HepG2 (cell line): Measurements from ENCODE around the gene NUBP1. TPM values are rescaled to one million over a fixed set of nuclear protein-coding genes. Genes with fewer than 3 reads are reported as not detected.
A peak's percentile ranks its signal among the peaks of the same experiment; 100 is the strongest.

ENCODE experiments used
- BCL6 ChIP-seq: IDR thresholded peaks from 2 replicates; pipeline ENCODE4 v1.6.1; 2016; ENCODE audit warnings: missing genetic modification reagents, missing compliant biosample characterization
- FOXA3 ChIP-seq: IDR thresholded peaks from 2 replicates; pipeline ENCODE4 v1.6.1; 2016; ENCODE audit warnings: missing genetic modification reagents, missing compliant biosample characterization
- MATR3 ChIP-seq: sonication (generic); formaldehyde crosslinking; IDR thresholded peaks from 2 replicates; pipeline ENCODE4 v1.4.0; 2020; ENCODE audit warnings: missing genetic modification reagents
- NFKB2 ChIP-seq: sonication (generic); formaldehyde crosslinking; IDR thresholded peaks from 2 replicates; pipeline ENCODE4 v1.4.0; 2020; ENCODE audit warnings: missing genetic modification reagents, borderline replicate concordance
- PHF21A ChIP-seq: sonication (generic); formaldehyde crosslinking; IDR thresholded peaks from 2 replicates; pipeline ENCODE4 v1.5.0; 2020; ENCODE audit warnings: mild to moderate bottlenecking, missing genetic modification reagents
- PRDM10 ChIP-seq: sonication (generic); formaldehyde crosslinking; IDR thresholded peaks from 2 replicates; pipeline ENCODE4 v1.4.0; 2020; ENCODE audit warnings: low read depth, missing genetic modification reagents
- PRDM15 ChIP-seq: sonication (generic); formaldehyde crosslinking; IDR thresholded peaks from 2 replicates; pipeline ENCODE4 v1.4.0; 2020; ENCODE audit warnings: missing genetic modification reagents
- RBM22 ChIP-seq: fragments of 200-400 bp; formaldehyde crosslinking; optimal IDR thresholded peaks from 2 replicates; pipeline ENCODE3; 2017; ENCODE audit warnings: mild to moderate bottlenecking, low read length, moderate library complexity
- SRSF4 ChIP-seq: fragments of 200-400 bp; formaldehyde crosslinking; IDR thresholded peaks from one replicate; pipeline ENCODE4 v1.6.1; 2018; ENCODE audit warnings: mild to moderate bottlenecking, low read depth, low read length, moderate library complexity; ENCODE audit not compliant: poor library complexity, severe bottlenecking
- STAT5B ChIP-seq: sonication (generic); formaldehyde crosslinking; IDR thresholded peaks from 2 replicates; pipeline ENCODE4 v1.4.0; 2020; ENCODE audit warnings: missing genetic modification reagents
- YEATS2 ChIP-seq: sonication (generic); formaldehyde crosslinking; IDR thresholded peaks from 2 replicates; pipeline ENCODE4 v1.4.0; 2020; ENCODE audit warnings: missing genetic modification reagents, borderline replicate concordance
- ZBTB34 ChIP-seq: sonication (generic); formaldehyde crosslinking; IDR thresholded peaks from 2 replicates; pipeline ENCODE4 v1.8.0; 2022; ENCODE audit warnings: mild to moderate bottlenecking, missing genetic modification reagents
- ZNF263 ChIP-seq: sonication (generic); formaldehyde crosslinking; IDR thresholded peaks from 2 replicates; pipeline ENCODE4 v1.4.0; 2020; ENCODE audit warnings: missing genetic modification reagents
- ZNF678 ChIP-seq: sonication (generic); formaldehyde crosslinking; IDR thresholded peaks from 2 replicates; pipeline ENCODE4 v1.4.0; 2020; ENCODE audit warnings: mild to moderate bottlenecking, missing genetic modification reagents
- ZNF780A ChIP-seq: sonication (generic); formaldehyde crosslinking; IDR thresholded peaks from 2 replicates; pipeline ENCODE4 v1.8.0; 2022; ENCODE audit warnings: mild to moderate bottlenecking, missing genetic modification reagents, moderate library complexity
- ZSCAN20 ChIP-seq: sonication (generic); formaldehyde crosslinking; IDR thresholded peaks from 2 replicates; pipeline ENCODE4 v1.4.0; 2020; ENCODE audit warnings: missing genetic modification reagents, mild to moderate bottlenecking, borderline replicate concordance
- polyA plus RNA-seq, 8 experiments: library from polyadenylated mRNA; depleted of rRNA in 3 of 8; stranded (reverse) in 7 of 8; unstranded in 1 of 8; fragments of >200 nt; fragmentation: Illumina TruSeq in 4 of 8; extraction: Trizol in 4 of 8; gene quantifications; 2 replicates each; pipeline versions ENCODE4 v1.2.1 to v1.2.3, GENCODE V29; 2011 to 2016; ENCODE audit warnings: low read depth in 4 of 8, missing spikeins in 1 of 8, mixed read lengths in 1 of 8; ENCODE audit not compliant: insufficient read depth in 1 of 8
- total RNA-seq, 5 experiments: library from RNA; depleted of rRNA; stranded (reverse); fragments of >200 nt; fragmentation: Illumina TruSeq; extraction: Trizol; gene quantifications; 2 replicates each; pipeline ENCODE4 v1.2.3, GENCODE V29; 2016; ENCODE audit warnings: low read depth in 1 of 5
- TF ChIP-seq, protein P1 (sequence below): sonication (generic); formaldehyde crosslinking; IDR thresholded peaks from 2 replicates; pipeline ENCODE4 v1.8.0; 2022; ENCODE audit warnings: missing genetic modification reagents, low read depth, mild to moderate bottlenecking, borderline replicate concordance
- TF ChIP-seq, protein P2 (sequence below): sonication (generic); formaldehyde crosslinking; conservative IDR thresholded peaks from 2 replicates; pipeline ENCODE4 v1.5.0; 2020; ENCODE audit warnings: missing genetic modification reagents

NUBP1 gene
- total and polyA plus RNA-seq, 2 of the 13 experiments (the other 11 are each of a cell fraction or from before 2014, with no cell fraction given), result 53.5 to 70.4 TPM

- no peak for TF ChIP-seq PRDM10 (CRISPR knock-in tag)
- no peak for TF ChIP-seq ZNF780A
- TF ChIP-seq FOXA3 (CRISPR knock-in tag), result 0 out of 2 replicates have a peak, but pooled peaks have one; percentile 32
- no peak for TF ChIP-seq ZBTB34 (CRISPR knock-in tag)
- TF ChIP-seq MATR3 (CRISPR knock-in tag), result no peak
- TF ChIP-seq RBM22, result no peak
- no peak for TF ChIP-seq STAT5B (CRISPR knock-in tag)
- no peak for TF ChIP-seq SRSF4
- no peak for TF ChIP-seq BCL6 (CRISPR knock-in tag)
- no peak for TF ChIP-seq ZNF263 (CRISPR knock-in tag)
- TF ChIP-seq, protein P1, sequence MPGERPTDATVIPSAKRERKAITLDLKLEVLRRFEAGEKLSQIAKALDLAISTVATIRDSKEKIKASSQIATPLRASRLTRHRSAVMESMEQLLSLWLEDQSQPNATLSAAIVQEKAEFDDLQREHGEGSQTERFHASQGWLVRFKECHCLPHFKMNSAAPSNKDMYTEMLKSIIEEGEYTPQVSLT (CRISPR knock-in tag), result no peak
- no peak for TF ChIP-seq NFKB2 (CRISPR knock-in tag)
- TF ChIP-seq PHF21A (CRISPR knock-in tag), result peak; percentile 49; the same call in 1 of the 2 replicates
- peak; percentile 60; the same call in 1 of the 2 replicates for TF ChIP-seq ZSCAN20 (CRISPR knock-in tag)
- TF ChIP-seq, protein P2, sequence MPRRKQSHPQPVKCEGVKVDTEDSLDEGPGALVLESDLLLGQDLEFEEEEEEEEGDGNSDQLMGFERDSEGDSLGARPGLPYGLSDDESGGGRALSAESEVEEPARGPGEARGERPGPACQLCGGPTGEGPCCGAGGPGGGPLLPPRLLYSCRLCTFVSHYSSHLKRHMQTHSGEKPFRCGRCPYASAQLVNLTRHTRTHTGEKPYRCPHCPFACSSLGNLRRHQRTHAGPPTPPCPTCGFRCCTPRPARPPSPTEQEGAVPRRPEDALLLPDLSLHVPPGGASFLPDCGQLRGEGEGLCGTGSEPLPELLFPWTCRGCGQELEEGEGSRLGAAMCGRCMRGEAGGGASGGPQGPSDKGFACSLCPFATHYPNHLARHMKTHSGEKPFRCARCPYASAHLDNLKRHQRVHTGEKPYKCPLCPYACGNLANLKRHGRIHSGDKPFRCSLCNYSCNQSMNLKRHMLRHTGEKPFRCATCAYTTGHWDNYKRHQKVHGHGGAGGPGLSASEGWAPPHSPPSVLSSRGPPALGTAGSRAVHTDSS (CRISPR knock-in tag), result no peak
- TF ChIP-seq YEATS2 (CRISPR knock-in tag), result no peak
- TF ChIP-seq ZNF678 (CRISPR knock-in tag), result no peak
- no peak for TF ChIP-seq PRDM15 (CRISPR knock-in tag)
Measured at GRCh38 chr16:10738231-10739077, 5.2 kb upstream of the NUBP1 start (continued).
